ENCODE results near the gene RTN1.

RTN1 gene

DNA sequence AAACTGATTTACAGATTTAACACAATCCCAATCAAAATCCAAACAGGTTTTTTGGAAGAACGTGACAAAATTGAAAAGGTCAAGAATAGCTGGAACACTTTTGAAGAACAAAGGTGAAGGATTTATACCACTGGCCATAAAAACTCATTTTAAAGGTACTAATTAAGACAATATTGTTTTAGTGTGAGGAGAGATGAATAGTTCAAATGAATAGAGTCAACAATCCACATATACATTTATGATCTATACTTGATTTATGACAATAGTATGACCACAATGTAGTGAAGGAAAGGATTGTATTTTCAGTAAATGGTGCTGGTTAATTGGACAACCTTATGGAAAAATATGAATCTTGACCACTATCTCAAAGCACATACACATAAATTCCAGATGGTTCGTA, 323.3 kb downstream of the RTN1 start:
- no peak for DNase-seq (ENCODE audit: low read depth)
